Progenitor cell of endocrine pancreas (in vitro differentiated cells): ENCODE measurements around the gene SF3A1. TPM values are rescaled to one million over a fixed set of nuclear protein-coding genes. Genes with fewer than 3 reads are reported as not detected.

Source experiments
- DNase-seq: peaks from one replicate; pipeline ENCODE4 v3.0.0; 2021; ENCODE audit warnings: low spot score; ENCODE audit not compliant: unreplicated experiment
- H3K27ac Mint-ChIP-seq: 2 replicates; pipeline ENCODE4 v1.8.0; 2021; ENCODE audit warnings: mild to moderate bottlenecking, moderate library complexity, mixed read lengths
- H3K27me3 Mint-ChIP-seq: 2 replicates; pipeline ENCODE4 v1.8.0; 2021; ENCODE audit warnings: mixed read lengths
- H3K36me3 Mint-ChIP-seq: 2 replicates; pipeline ENCODE4 v1.8.0; 2022; ENCODE audit warnings: mixed read lengths; ENCODE audit not compliant: insufficient read depth
- H3K4me1 Mint-ChIP-seq: 2 replicates; pipeline ENCODE4 v1.8.0; 2021; ENCODE audit warnings: low read depth, mixed read lengths
- H3K4me3 Mint-ChIP-seq: 2 replicates; pipeline ENCODE4 v1.8.0; 2021; ENCODE audit warnings: low read depth, mild to moderate bottlenecking, moderate library complexity, mixed read lengths
- H3K9me3 Mint-ChIP-seq: 2 replicates; pipeline ENCODE4 v1.8.0; 2021; ENCODE audit warnings: low read depth, mixed read lengths
- CTCF ChIP-seq: fragments of 200-600 bp; sonication (generic); IDR thresholded peaks from one replicate; pipeline ENCODE4 v1.5.0; 2021; ENCODE audit warnings: antibody characterized with exemption, mild to moderate bottlenecking; ENCODE audit not compliant: unreplicated experiment
- total RNA-seq: library from RNA; stranded (reverse); gene quantifications from 2 replicates; pipeline ENCODE4 v1.2.1, GENCODE V29; 2021

Gene SF3A1
- total RNA-seq, 1 donor from 2014 or later: 165 TPM

- TF ChIP-seq CTCF: no peak
- no peaks in the 10 kb centered on the region for H3K27me3 Mint-ChIP-seq
- H3K9me3 Mint-ChIP-seq: no peaks in the 10 kb centered on the region
- H3K4me3 Mint-ChIP-seq: no peak overlapping the region
- DNase-seq: no peak
- no peak overlapping the region for H3K27ac Mint-ChIP-seq
- no peaks in the 10 kb centered on the region for H3K36me3 Mint-ChIP-seq
- H3K4me1 Mint-ChIP-seq: peaks cover 13% of the 10 kb centered on the region
Measured at GRCh38 chr22:30305906-30306626, 50.6 kb downstream of the SF3A1 start.

GRCh38 chr22:30305519-30305905 is 51.2 kb downstream of the SF3A1 start:
- H3K27ac Mint-ChIP-seq: peak overlapping the region; percentile 18
- DNase-seq: no peak
- no peaks in the 10 kb centered on the region for H3K9me3 Mint-ChIP-seq
- no peaks in the 10 kb centered on the region for H3K27me3 Mint-ChIP-seq
- no peak for TF ChIP-seq CTCF
- H3K36me3 Mint-ChIP-seq: no peaks in the 10 kb centered on the region
- peaks cover 10% of the 10 kb centered on the region for H3K4me1 Mint-ChIP-seq
- H3K4me3 Mint-ChIP-seq: no peak overlapping the region

GRCh38 chr22:30304495-30305244 is 52.0 kb downstream of the SF3A1 start:
- peaks cover 8% of the 10 kb centered on the region for H3K4me1 Mint-ChIP-seq
- H3K36me3 Mint-ChIP-seq: no peaks in the 10 kb centered on the region
- no peaks in the 10 kb centered on the region for H3K9me3 Mint-ChIP-seq
- no peak for DNase-seq
- no peak overlapping the region for H3K4me3 Mint-ChIP-seq
- no peak overlapping the region for H3K27ac Mint-ChIP-seq
- TF ChIP-seq CTCF: no peak
- H3K27me3 Mint-ChIP-seq: no peaks in the 10 kb centered on the region

- Mint-ChIP-seq H3K27me3 (no peaks in the 10 kb centered on the region), H3K9me3 (no peaks in the 10 kb centered on the region), H3K36me3 (no peaks in the 10 kb centered on the region), H3K4me3 (no peak overlapping the region), H3K4me1 (peaks cover 19% of the 10 kb centered on the region), H3K27ac (peak overlapping the region; percentile 7)
- TF ChIP-seq CTCF: no peak
- DNase-seq: no peak
Measured at GRCh38 chr22:30302810-30303138, 53.9 kb downstream of the SF3A1 start.

GRCh38 chr22:30301995-30302809 is 54.5 kb downstream of the SF3A1 start:
- Mint-ChIP-seq H3K36me3 (no peaks in the 10 kb centered on the region), H3K27ac (peak overlapping the region; percentile 7), H3K4me1 (peaks cover 20% of the 10 kb centered on the region), H3K9me3 (no peaks in the 10 kb centered on the region), H3K4me3 (no peak overlapping the region), H3K27me3 (no peaks in the 10 kb centered on the region)
- no peak for TF ChIP-seq CTCF
- DNase-seq: no peak
